Thoracic aorta (tissue), 2 donors: ENCODE data around the gene SECTM1. TPM values are rescaled to one million over a fixed set of nuclear protein-coding genes. Genes with fewer than 3 reads are reported as not detected.

Experiments used
- ATAC-seq: fragments of 150-250 bp; one replicate; pipeline ENCODE4 v1.8.0; 2017; ENCODE audit warnings: low read depth; ENCODE audit not compliant: insufficient number of reproducible peaks, low FRiP score
- DNase-seq: peaks from one replicate; pipeline ENCODE4 v3.0.0-alpha.2; 2020; ENCODE audit warnings: low spot score
- H3K27ac ChIP-seq, 2 donors: fragments of 200-600 bp; sonication (generic); 1 replicate in 1 of 2; 2 replicates in 1 of 2; pipeline ENCODE4 v1.5.1; 2016; ENCODE audit warnings: mild to moderate bottlenecking in 2 of 2, moderate library complexity in 2 of 2
- H3K27me3 ChIP-seq: fragments of 200-600 bp; sonication (generic); replicated peaks from 2 replicates; pipeline ENCODE4 v1.6.0; 2016; ENCODE audit warnings: mild to moderate bottlenecking; ENCODE audit not compliant: insufficient read depth
- H3K36me3 ChIP-seq: fragments of 200-600 bp; sonication (generic); one replicate; pipeline ENCODE4 v1.5.1; 2016
- H3K4me1 ChIP-seq, 2 donors: fragments of 200-600 bp; sonication (generic); 1 replicate in 1 of 2; 2 replicates in 1 of 2; pipeline versions ENCODE4 v1.5.1 to v1.6.0; 2016; ENCODE audit warnings: low read depth in 2 of 2, mild to moderate bottlenecking in 1 of 2; ENCODE audit not compliant: control insufficient read depth in 1 of 2
- H3K4me3 ChIP-seq: fragments of 200-600 bp; sonication (generic); 2 replicates; pipeline ENCODE4 v1.5.1; 2016; ENCODE audit warnings: mild to moderate bottlenecking
- H3K9me3 ChIP-seq: fragments of 200-600 bp; sonication (generic); 2 replicates; pipeline ENCODE4 v1.5.1; 2016
- total RNA-seq, 2 donors: library from RNA; depleted of rRNA; stranded (reverse); fragments of >200 nt; gene quantifications; one replicate each; pipeline versions ENCODE4 v1.1.0 to v1.2.3, GENCODE V29; 2016
- TF ChIP-seq, protein P1 (sequence below): fragments of 200-600 bp; sonication (generic); IDR thresholded peaks from one replicate; pipeline ENCODE4 v1.5.1; 2019; ENCODE audit warnings: antibody characterized with exemption

The SECTM1 gene
- total RNA-seq, 2 donors from 2014 or later, result 16.7 to 32.2 TPM

DNA sequence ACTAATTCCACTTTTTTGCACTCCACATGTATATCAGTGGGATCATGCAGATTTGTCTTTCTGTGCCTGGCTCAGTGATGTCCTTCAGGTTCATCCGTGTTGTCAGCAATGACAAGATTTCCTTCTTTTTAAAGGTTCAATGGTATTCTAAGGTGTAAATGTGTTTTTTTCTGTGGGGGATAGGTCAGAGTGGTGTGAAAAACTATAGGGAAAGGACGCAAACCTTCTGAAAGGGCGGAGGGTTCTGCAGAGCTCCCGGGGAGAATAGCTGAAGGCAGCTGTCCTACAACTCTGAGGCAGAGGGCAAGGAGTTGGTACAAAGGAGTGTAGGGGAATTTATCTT, 38.1 kb downstream of the SECTM1 start:
- DNase-seq, result no peak
- Histone ChIP-seq H3K4me3 (no peak overlapping the region), H3K36me3 (no peaks in the 10 kb centered on the region), H3K4me1 (peaks cover 14 to 48% of the 10 kb centered on the region in 2 donors), H3K9me3 (no peaks in the 10 kb centered on the region), H3K27ac (no peak overlapping the region), H3K27me3 (no peaks in the 10 kb centered on the region)
- ATAC-seq, result no peak
- TF ChIP-seq, protein P1, sequence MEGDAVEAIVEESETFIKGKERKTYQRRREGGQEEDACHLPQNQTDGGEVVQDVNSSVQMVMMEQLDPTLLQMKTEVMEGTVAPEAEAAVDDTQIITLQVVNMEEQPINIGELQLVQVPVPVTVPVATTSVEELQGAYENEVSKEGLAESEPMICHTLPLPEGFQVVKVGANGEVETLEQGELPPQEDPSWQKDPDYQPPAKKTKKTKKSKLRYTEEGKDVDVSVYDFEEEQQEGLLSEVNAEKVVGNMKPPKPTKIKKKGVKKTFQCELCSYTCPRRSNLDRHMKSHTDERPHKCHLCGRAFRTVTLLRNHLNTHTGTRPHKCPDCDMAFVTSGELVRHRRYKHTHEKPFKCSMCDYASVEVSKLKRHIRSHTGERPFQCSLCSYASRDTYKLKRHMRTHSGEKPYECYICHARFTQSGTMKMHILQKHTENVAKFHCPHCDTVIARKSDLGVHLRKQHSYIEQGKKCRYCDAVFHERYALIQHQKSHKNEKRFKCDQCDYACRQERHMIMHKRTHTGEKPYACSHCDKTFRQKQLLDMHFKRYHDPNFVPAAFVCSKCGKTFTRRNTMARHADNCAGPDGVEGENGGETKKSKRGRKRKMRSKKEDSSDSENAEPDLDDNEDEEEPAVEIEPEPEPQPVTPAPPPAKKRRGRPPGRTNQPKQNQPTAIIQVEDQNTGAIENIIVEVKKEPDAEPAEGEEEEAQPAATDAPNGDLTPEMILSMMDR, result no peak

DNA sequence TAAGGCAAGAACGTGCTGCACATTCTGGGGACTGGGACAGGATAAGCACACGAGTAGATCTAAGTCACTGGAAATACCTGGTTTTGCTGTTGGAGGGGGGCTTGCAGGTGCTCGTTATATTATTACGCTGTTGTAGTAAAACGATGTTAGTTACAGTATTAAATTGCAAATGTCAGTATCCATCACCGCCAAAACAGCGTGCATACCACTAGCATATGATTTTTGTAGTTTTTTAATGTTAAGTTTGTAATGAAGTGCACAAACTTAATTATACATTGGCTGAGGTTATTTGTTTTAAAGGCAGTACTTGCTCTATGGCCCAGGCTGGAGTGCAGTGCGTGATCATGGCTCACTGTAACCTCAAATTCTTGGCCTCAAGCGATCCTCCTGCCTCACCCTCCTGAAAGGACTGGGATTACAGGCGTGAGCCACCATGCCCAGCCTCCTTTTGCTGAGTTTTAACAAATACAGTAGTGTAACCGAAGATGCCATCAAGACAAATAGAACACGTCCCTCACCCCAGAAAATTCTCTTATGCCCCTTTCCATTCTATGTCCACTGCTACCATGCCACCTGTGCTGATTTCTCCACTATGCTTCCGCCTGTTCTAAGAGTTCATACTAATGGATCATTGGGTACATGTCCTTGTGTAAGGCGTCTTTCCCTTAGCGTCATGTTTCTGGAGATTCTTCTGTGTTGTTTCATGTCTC, 39.3 kb downstream of the SECTM1 start:
- Histone ChIP-seq H3K4me3 (no peak overlapping the region), H3K4me1 (peaks cover 14 to 48% of the 10 kb centered on the region in 2 donors), H3K9me3 (no peaks in the 10 kb centered on the region), H3K27me3 (no peaks in the 10 kb centered on the region), H3K27ac (peak overlapping the region; percentile 9 to 45), H3K36me3 (no peaks in the 10 kb centered on the region)
- TF ChIP-seq, protein P1, result no peak
- ATAC-seq, result no peak
- DNase-seq, result no peak

DNA sequence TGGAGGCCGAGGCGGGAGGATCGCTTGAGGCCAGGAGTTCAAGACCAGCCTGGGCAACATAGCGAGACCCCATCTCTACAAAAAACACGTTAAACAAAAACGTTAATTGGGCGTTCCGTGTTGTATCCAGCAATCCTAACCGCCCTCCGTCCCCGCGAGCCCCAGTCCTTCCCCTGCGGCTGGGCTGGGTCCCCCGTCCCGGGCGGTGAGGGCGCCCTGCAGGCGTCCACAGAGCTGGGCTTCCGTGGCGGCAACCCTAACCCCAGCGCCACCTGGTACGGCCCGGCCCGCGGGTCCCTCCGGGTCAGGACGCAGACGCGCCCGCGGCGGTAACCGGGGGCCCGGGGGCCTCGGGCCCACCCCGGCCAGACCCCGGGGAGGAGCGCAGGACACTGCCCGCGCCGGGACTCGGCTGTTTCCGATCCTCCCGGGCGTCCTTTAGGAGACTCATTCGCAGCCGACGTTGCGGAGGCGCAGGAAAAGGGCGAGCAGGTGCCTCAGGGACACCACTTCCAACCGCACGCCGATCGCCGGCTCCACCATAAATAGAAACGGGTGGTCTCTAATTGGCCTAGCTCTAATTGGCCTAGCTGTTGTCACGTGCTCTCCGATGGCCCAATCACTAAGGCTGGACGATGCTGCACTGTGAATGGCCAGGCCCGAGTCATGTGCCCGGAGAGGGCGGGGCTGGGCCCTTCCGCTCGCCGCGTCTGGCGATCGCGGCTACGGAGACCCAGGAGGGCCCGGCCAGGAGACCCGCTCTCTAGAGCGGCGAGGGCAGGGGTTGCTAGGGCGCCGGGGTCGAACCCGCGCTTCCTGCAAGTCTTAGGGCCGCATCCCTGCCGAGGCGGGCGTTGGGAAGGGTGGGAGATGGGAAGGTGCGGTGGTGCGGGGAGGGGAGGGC, 41.1 kb downstream of the SECTM1 start:
- H3K4me1 ChIP-seq, result peaks cover 10 to 32% of the 10 kb centered on the region in 2 donors
- TF ChIP-seq, protein P1, result no peak
- H3K36me3 ChIP-seq, result no peaks in the 10 kb centered on the region
- DNase-seq (peak; percentile 93), ATAC-seq (peak; percentile 97)
- H3K4me3 ChIP-seq, result peak overlapping the region; percentile 94
- peak overlapping the region; percentile 86 to 96 for H3K27ac ChIP-seq
- no peaks in the 10 kb centered on the region for H3K27me3 ChIP-seq
- H3K9me3 ChIP-seq, result no peaks in the 10 kb centered on the region

DNA sequence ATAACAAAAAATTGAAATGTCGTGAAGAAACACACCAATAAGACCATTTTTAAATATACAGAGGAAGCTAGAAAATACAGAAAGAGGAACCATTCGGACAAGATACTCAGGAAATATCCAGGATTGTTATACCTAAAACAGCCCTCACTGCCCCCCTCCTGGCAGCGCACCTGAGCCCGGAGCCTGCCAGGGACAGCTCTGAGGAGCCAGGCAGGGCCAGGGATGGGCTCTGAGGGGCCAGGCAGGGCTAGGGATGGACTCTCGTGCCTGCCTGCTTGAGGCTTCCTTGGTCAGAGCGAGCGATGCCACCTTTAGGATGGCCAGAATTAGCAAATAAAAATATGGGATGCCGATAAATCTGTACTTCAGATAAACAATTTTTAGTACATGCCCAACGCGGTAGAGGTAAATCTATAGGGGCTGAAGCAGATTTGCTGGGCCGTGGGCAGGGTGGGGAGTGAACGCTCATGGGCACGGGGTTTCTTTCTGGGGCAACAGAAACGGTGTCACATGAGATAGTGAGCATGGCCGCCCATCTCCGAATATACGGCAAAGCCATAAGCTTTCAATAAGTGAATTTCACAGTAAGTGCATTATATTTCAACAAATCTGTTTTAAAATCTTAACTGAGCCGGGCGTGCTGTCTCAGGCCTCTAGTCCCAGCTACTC, 41.9 kb downstream of the SECTM1 start:
- TF ChIP-seq, protein P1, result no peak
- no peaks in the 10 kb centered on the region for H3K36me3 ChIP-seq
- peak overlapping the region; percentile 94 for H3K4me3 ChIP-seq
- peak overlapping the region in 1 of 2 donors; percentile 86 for H3K27ac ChIP-seq
- no peaks in the 10 kb centered on the region for H3K9me3 ChIP-seq
- DNase-seq (no peak), ATAC-seq (no peak)
- no peaks in the 10 kb centered on the region for H3K27me3 ChIP-seq
- H3K4me1 ChIP-seq, result peaks cover 4 to 24% of the 10 kb centered on the region in 2 donors
